Measurements from ENCODE around the gene ZIM2.

Gene ZIM2
- 0 reads per million in 3 donors for total RNA-seq

- H3K4me1 ChIP-seq (ENCODE audit: control insufficient read depth, insufficient read depth, low read length, poor library complexity, severe bottlenecking) = no peaks in the 10 kb centered on the region
- DNase-seq = no peak
- no peak within 1 kb of the TSS for H3K4me3 ChIP-seq (ENCODE audit: insufficient read depth, low read depth, low read length, poor library complexity, severe bottlenecking)
- no peaks in the 10 kb centered on the region for H3K27me3 ChIP-seq (replicated peaks; ENCODE audit: control insufficient read depth, insufficient read depth, low read length, poor library complexity, severe bottlenecking)
- H3K27ac ChIP-seq (ENCODE audit: insufficient read depth, low read length, poor library complexity, severe bottlenecking) = no peak within 1 kb of the TSS
- H3K36me3 ChIP-seq (ENCODE audit: control insufficient read depth, insufficient read depth, low read length) = no peaks in the 10 kb centered on the region
- H3K9me3 ChIP-seq (ENCODE audit: control insufficient read depth, low read length) = peaks cover 11% of the 10 kb centered on the region
Observed at GRCh38 chr19:56840451-56841192, at the start of gene ZIM2, which contains the start of gene PEG3. TSS of gene ZIM2 (minus strand) at chr19:56840726. CDS start at chr19:56824277, 16,449 bp downstream. TSS of gene PEG3 (minus strand) at chr19:56840726. CDS start at chr19:56824655, 16,071 bp downstream.

- DNase-seq = no peak
- Histone ChIP-seq H3K36me3 (ENCODE audit: control insufficient read depth, insufficient read depth, low read length) (no peaks in the 10 kb centered on the region), H3K4me3 (ENCODE audit: insufficient read depth, low read depth, low read length, poor library complexity, severe bottlenecking) (no peak overlapping the region), H3K9me3 (ENCODE audit: control insufficient read depth, low read length) (no peaks in the 10 kb centered on the region), H3K27me3 (replicated peaks; ENCODE audit: control insufficient read depth, insufficient read depth, low read length, poor library complexity, severe bottlenecking) (no peaks in the 10 kb centered on the region), H3K27ac (ENCODE audit: insufficient read depth, low read length, poor library complexity, severe bottlenecking) (no peak overlapping the region), H3K4me1 (ENCODE audit: control insufficient read depth, insufficient read depth, low read length, poor library complexity, severe bottlenecking) (no peaks in the 10 kb centered on the region)
Observed at GRCh38 chr19:56885173-56885985, 44.9 kb upstream of the ZIM2 start.

DNA sequence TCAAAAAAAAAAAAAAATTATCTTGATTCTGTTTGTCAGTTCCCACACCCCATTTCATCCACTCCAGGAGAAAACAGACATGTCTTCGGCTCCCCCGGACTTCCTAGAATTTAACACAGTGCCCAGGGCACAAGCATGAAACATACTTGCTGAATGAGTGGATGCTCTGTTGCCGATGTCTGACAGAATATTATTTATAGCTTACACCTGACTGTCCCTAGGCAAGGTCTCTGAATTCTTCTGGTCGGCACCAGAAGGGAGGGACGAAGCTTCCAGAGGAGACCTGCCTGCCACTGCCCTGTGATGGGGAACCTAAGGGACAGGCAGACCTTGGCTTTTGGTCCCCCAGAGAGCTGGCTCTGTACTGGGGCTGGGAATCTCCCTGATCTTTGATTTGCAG lies 43.9 kb upstream of the ZIM2 start:
- H3K27ac ChIP-seq (ENCODE audit: insufficient read depth, low read length, poor library complexity, severe bottlenecking) = no peak overlapping the region
- no peaks in the 10 kb centered on the region for H3K4me1 ChIP-seq (ENCODE audit: control insufficient read depth, insufficient read depth, low read length, poor library complexity, severe bottlenecking)
- no peaks in the 10 kb centered on the region for H3K27me3 ChIP-seq (replicated peaks; ENCODE audit: control insufficient read depth, insufficient read depth, low read length, poor library complexity, severe bottlenecking)
- no peaks in the 10 kb centered on the region for H3K9me3 ChIP-seq (ENCODE audit: control insufficient read depth, low read length)
- no peak overlapping the region for H3K4me3 ChIP-seq (ENCODE audit: insufficient read depth, low read depth, low read length, poor library complexity, severe bottlenecking)
- H3K36me3 ChIP-seq (ENCODE audit: control insufficient read depth, insufficient read depth, low read length) = no peaks in the 10 kb centered on the region
- no peak for DNase-seq

- no peaks in the 10 kb centered on the region for H3K9me3 ChIP-seq (ENCODE audit: control insufficient read depth, low read length)
- DNase-seq = no peak
Observed at GRCh38 chr19:56880592-56881190, 40.2 kb upstream of the ZIM2 start.

GRCh38 chr19:56877069-56877715 lies 36.7 kb upstream of the ZIM2 start:
- Histone ChIP-seq H3K27me3 (replicated peaks; ENCODE audit: control insufficient read depth, insufficient read depth, low read length, poor library complexity, severe bottlenecking) (no peaks in the 10 kb centered on the region), H3K9me3 (ENCODE audit: control insufficient read depth, low read length) (peaks cover 6% of the 10 kb centered on the region), H3K36me3 (ENCODE audit: control insufficient read depth, insufficient read depth, low read length) (no peaks in the 10 kb centered on the region), H3K27ac (ENCODE audit: insufficient read depth, low read length, poor library complexity, severe bottlenecking) (no peak overlapping the region), H3K4me1 (ENCODE audit: control insufficient read depth, insufficient read depth, low read length, poor library complexity, severe bottlenecking) (no peaks in the 10 kb centered on the region), H3K4me3 (ENCODE audit: insufficient read depth, low read depth, low read length, poor library complexity, severe bottlenecking) (no peak overlapping the region)
- no peak for DNase-seq

More at GRCh38 chr19:56880592-56881190, 40.2 kb upstream of the ZIM2 start:
- no peaks in the 10 kb centered on the region for H3K36me3 ChIP-seq (ENCODE audit: control insufficient read depth, insufficient read depth, low read length)
- no peaks in the 10 kb centered on the region for H3K27me3 ChIP-seq (replicated peaks; ENCODE audit: control insufficient read depth, insufficient read depth, low read length, poor library complexity, severe bottlenecking)
- no peak overlapping the region for H3K4me3 ChIP-seq (ENCODE audit: insufficient read depth, low read depth, low read length, poor library complexity, severe bottlenecking)
- no peak overlapping the region for H3K27ac ChIP-seq (ENCODE audit: insufficient read depth, low read length, poor library complexity, severe bottlenecking)
- H3K4me1 ChIP-seq (ENCODE audit: control insufficient read depth, insufficient read depth, low read length, poor library complexity, severe bottlenecking) = no peaks in the 10 kb centered on the region

DNA sequence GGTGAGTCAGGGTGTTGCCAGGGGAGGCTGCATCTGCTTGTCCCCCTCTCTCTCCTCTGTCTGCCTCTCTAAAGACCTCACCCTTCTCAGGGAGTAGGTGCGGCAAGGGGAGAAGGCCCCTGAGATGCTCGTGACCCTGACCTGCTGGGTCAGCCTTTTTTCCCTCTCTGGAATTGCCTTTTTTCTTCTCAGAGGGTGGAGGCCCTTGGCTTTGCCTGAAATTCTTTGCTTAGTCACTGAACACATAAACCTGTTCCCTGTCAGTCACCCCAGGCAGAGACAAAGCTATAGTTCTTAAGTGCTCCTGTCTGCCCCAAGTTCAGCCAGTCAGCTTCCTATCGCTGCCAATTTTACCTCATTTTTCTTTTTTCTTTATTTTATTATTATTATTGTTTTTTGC lies 35.2 kb upstream of the ZIM2 start:
- no peak for DNase-seq
- Histone ChIP-seq H3K27ac (ENCODE audit: insufficient read depth, low read length, poor library complexity, severe bottlenecking) (no peak overlapping the region), H3K36me3 (ENCODE audit: control insufficient read depth, insufficient read depth, low read length) (no peaks in the 10 kb centered on the region), H3K9me3 (ENCODE audit: control insufficient read depth, low read length) (peaks cover 6% of the 10 kb centered on the region), H3K4me3 (ENCODE audit: insufficient read depth, low read depth, low read length, poor library complexity, severe bottlenecking) (no peak overlapping the region), H3K27me3 (replicated peaks; ENCODE audit: control insufficient read depth, insufficient read depth, low read length, poor library complexity, severe bottlenecking) (no peaks in the 10 kb centered on the region), H3K4me1 (ENCODE audit: control insufficient read depth, insufficient read depth, low read length, poor library complexity, severe bottlenecking) (no peaks in the 10 kb centered on the region)

DNA sequence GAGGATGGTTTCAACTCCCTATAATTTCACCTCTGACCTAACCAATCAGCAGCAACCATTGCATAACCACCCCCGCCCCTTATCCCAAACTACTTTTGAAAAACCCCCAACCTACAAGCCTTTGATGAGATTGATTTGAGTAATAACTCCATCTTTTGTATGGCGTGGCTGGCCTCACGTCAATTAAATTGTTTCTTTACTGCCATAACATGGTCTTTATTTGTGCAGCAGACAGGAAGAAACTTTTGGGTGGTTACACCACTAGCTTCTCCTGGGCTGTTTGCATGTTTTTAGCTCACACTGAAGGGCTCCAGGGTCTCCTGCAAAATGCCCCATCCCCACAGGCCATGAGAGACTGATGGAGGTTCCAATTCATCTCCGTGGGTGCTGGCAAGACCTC lies 34.0 kb upstream of the ZIM2 start:
- Histone ChIP-seq H3K27ac (ENCODE audit: insufficient read depth, low read length, poor library complexity, severe bottlenecking) (no peak overlapping the region), H3K4me1 (ENCODE audit: control insufficient read depth, insufficient read depth, low read length, poor library complexity, severe bottlenecking) (no peaks in the 10 kb centered on the region), H3K27me3 (replicated peaks; ENCODE audit: control insufficient read depth, insufficient read depth, low read length, poor library complexity, severe bottlenecking) (no peaks in the 10 kb centered on the region), H3K4me3 (ENCODE audit: insufficient read depth, low read depth, low read length, poor library complexity, severe bottlenecking) (no peak overlapping the region), H3K9me3 (ENCODE audit: control insufficient read depth, low read length) (peaks cover 6% of the 10 kb centered on the region), H3K36me3 (ENCODE audit: control insufficient read depth, insufficient read depth, low read length) (no peaks in the 10 kb centered on the region)
- no peak for DNase-seq

GRCh38 chr19:56873493-56873892 lies 33.0 kb upstream of the ZIM2 start:
- Histone ChIP-seq H3K9me3 (ENCODE audit: control insufficient read depth, low read length) (peaks cover 6% of the 10 kb centered on the region), H3K4me3 (ENCODE audit: insufficient read depth, low read depth, low read length, poor library complexity, severe bottlenecking) (no peak overlapping the region)

GRCh38 chr19:56869886-56870285 lies 29.4 kb upstream of the ZIM2 start:
- H3K4me1 ChIP-seq (ENCODE audit: control insufficient read depth, insufficient read depth, low read length, poor library complexity, severe bottlenecking) = no peaks in the 10 kb centered on the region
- no peaks in the 10 kb centered on the region for H3K36me3 ChIP-seq (ENCODE audit: control insufficient read depth, insufficient read depth, low read length)
- H3K4me3 ChIP-seq (ENCODE audit: insufficient read depth, low read depth, low read length, poor library complexity, severe bottlenecking) = no peak overlapping the region
- H3K27ac ChIP-seq (ENCODE audit: insufficient read depth, low read length, poor library complexity, severe bottlenecking) = no peak overlapping the region
- H3K27me3 ChIP-seq (replicated peaks; ENCODE audit: control insufficient read depth, insufficient read depth, low read length, poor library complexity, severe bottlenecking) = no peaks in the 10 kb centered on the region
- H3K9me3 ChIP-seq (ENCODE audit: control insufficient read depth, low read length) = peaks cover 6% of the 10 kb centered on the region
- no peak for DNase-seq

More at GRCh38 chr19:56873493-56873892, 33.0 kb upstream of the ZIM2 start:
- no peak for DNase-seq
- Histone ChIP-seq H3K27ac (ENCODE audit: insufficient read depth, low read length, poor library complexity, severe bottlenecking) (no peak overlapping the region), H3K4me1 (ENCODE audit: control insufficient read depth, insufficient read depth, low read length, poor library complexity, severe bottlenecking) (no peaks in the 10 kb centered on the region), H3K27me3 (replicated peaks; ENCODE audit: control insufficient read depth, insufficient read depth, low read length, poor library complexity, severe bottlenecking) (no peaks in the 10 kb centered on the region), H3K36me3 (ENCODE audit: control insufficient read depth, insufficient read depth, low read length) (no peaks in the 10 kb centered on the region)
